Bone marrow (tissue), 2 donors: ENCODE data around the gene TENT4A.

ENCODE experiments used
- DNase-seq, 2 donors: peaks; one replicate each; lab custom pipeline; 2025; lab: John Stamatoyannopoulos, UW

The TENT4A gene

DNA sequence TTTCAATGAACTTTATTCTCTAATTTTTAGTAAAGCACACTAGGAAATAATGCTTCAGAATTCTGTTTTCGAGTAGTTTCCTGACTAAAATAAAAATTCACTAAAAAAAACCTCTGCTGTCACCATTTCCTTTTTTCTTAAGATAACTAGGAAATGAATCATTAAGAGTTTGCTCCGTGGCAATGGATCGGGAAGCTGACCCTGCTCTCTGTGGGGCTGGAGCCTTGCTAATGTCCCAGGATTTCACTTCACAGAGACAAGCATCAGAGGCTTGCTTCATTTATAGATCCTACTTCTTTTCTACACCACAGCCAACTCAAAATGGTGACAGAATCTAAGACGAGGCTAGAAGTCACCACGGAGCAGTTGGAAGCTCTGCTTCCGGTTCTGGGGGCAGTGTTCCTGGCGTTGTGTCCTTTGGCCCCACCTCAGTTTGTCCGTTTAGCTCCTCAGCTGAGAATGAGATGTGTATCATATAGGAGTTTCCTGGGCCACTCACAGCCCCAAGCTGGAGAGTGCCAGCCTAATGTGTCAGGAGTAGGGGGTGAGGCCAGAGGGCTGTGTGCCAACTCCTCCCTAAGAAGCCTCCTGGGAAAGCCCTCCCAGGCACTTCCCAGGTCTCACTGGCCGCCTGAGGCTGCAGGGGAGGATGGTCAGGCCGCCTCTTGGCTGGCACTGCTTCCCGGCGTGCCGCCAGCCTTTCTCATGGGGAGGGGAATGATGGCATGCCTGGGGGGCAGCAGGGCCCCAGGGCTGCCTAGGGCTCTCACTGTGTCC is 19.6 kb downstream of the TENT4A start:
- no peak for DNase-seq

- DNase-seq: no peak
These were observed 20.4 kb downstream of the TENT4A start for GRCh38 chr5:6733411-6734242.

GRCh38 chr5:6734243-6734700 is 21.0 kb downstream of the TENT4A start:
- DNase-seq: no peak

GRCh38 chr5:6734781-6735180 is 21.5 kb downstream of the TENT4A start:
- no peak for DNase-seq

GRCh38 chr5:6736106-6736505 is 22.9 kb downstream of the TENT4A start:
- no peak for DNase-seq

GRCh38 chr5:6736524-6737042 is 23.4 kb downstream of the TENT4A start:
- no peak for DNase-seq

DNA sequence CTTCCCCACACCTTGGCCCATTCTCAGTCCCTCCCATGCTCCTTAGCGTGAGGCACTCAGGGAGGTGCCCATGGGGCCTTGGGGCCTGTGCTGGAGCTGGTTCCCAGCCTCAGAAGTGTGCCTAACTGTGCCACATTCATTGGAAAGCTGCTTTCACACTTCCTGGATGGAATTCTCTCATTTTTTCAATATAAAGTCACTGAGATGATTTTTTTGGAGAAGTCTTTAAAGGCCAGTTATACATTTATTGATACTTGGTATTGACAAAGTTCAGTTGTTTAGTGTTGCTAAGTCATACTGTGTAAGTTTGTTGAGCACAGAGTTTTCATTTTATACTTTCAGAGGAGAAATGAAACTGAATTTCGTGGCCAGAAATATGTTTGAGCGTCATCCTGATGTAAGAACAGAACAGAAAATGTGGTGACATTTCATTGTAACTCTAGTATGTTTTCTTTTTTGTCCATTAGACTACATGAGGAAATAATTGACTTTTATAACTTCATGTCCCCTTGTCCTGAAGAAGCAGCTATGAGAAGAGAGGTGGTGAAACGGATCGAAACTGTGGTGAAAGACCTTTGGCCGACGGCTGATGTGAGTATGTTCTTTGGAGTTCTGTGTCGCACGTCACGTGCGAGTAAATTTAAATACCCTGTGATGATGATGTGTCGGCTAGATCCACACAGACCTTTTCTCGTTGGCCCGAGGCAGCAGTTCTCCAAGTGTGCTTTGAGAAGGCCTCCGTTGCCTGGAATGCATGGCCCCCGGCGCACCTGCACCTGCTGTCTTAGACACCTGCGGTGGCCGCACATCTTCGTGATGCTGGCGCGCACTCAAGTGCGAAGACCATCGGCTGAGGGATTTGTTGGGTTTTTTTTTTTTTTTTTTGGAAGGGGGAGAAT is 24.1 kb downstream of the TENT4A start:
- no peak for DNase-seq

DNA sequence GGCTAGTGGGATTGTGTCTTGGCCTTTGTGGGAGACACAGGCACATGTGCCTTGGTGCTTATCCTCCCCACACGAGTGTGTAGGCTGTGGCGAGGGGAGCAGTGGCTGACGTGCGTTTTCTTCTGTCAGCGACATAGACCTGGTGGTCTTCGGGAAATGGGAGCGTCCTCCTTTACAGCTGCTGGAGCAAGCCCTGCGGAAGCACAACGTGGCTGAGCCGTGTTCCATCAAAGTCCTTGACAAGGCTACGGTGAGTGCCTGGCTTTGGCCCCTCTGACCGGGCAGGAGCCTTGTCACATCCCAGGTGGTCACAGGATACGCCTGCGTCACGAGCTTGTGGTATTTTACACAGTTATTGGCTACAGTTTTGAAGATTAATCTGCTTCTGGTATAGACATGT is 26.4 kb downstream of the TENT4A start:
- DNase-seq: no peak

GRCh38 chr5:6740586-6741150 is 27.4 kb downstream of the TENT4A start:
- DNase-seq: no peak

DNA sequence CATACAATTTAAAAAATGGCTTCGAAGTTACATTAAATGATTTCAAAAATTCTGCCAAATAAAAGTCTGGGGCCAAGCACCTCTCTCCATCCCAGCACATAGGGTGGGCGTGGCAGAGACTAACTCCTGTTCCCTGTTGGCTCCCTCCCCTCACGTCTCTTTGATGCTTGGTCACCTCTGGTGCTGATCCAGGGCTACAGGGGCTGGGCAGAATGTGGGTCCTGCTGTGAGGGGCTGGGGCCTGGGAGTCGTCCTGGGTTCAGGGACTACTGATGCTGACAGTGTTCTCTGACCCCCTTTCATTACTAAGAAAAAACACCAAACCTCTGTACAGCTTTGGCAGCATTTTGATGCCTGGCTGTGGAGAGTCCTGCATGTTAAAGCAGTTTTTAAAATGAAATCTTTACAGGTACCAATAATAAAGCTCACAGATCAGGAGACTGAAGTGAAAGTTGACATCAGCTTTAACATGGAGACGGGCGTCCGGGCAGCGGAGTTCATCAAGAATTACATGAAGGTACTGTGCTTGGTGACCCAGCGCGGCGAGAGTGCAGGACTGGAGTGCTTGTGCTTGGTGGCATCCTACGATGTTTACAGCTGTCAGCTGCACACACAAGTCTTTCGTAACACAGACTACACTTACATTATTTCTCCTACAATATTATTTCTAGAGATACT is 29.0 kb downstream of the TENT4A start:
- DNase-seq: no peak

DNA sequence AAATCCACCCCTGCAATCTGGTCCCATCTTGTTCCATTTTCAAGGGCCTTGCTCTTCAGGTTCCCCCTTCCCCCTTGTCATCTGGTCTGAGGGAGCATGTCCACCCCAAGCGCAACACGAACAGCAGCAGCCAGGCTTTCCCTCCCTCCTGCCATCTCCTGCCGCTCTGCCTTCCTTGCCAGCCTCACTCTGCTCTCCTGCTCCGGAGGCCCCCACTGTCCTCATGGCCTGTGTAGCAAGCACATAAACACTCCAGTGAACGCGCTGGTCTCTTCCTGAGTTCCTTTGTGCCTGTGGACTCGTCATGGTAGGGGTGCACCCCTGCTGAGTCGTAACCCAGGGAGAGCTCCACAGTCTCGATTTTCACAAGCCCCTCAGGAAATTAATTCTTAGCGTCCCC is 29.9 kb downstream of the TENT4A start:
- DNase-seq: no peak

GRCh38 chr5:6744841-6745705 is 31.8 kb downstream of the TENT4A start:
- DNase-seq: no peak

DNA sequence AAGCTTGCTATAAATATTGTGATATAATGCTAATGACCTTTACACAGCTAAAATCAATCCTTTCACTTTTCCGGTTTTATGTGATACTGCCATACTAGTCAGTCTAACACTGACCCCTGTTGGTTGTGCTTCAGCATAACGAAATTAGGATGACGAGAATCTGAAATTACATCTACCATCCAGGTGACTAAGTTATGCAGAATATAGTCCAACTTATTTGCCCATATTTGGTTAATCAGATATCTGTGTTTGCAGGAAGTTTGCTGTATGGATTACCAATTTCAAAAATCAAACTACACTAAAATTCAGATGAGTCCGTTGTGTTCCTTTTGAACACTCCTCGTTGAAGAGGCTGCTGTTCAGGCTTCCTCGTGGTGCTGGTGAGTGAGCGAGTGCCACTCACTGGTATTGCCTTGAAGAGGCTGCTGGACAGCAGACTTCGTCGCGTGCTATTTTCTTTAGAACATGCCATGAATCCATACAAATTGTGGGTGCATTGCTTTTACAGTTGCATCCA is 32.5 kb downstream of the TENT4A start:
- DNase-seq: peak in 1 of 2 donors; percentile 17

- DNase-seq: no peak
These were observed 33.0 kb downstream of the TENT4A start for GRCh38 chr5:6746244-6746643.

GRCh38 chr5:6747103-6747502 is 33.9 kb downstream of the TENT4A start:
- DNase-seq: no peak

DNA sequence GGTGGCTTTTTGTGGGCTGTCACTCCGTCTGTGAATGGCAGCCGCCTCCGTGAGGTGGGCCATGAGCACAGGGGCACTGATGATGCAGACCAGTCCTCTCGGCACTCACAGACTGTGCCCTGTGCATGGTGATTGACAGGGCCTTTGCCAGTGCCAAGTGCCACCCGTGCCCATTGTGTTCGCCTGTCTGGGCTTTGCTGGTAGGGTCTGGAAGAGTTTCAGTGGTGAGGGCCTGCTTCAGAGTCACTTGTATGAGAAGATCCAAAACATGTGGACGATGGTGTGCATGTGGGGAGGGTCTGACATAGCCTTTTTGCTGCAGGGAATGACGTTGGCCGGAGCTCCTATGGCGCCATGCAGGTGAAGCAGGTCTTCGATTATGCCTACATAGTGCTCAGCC is 34.9 kb downstream of the TENT4A start:
- DNase-seq: no peak

DNA sequence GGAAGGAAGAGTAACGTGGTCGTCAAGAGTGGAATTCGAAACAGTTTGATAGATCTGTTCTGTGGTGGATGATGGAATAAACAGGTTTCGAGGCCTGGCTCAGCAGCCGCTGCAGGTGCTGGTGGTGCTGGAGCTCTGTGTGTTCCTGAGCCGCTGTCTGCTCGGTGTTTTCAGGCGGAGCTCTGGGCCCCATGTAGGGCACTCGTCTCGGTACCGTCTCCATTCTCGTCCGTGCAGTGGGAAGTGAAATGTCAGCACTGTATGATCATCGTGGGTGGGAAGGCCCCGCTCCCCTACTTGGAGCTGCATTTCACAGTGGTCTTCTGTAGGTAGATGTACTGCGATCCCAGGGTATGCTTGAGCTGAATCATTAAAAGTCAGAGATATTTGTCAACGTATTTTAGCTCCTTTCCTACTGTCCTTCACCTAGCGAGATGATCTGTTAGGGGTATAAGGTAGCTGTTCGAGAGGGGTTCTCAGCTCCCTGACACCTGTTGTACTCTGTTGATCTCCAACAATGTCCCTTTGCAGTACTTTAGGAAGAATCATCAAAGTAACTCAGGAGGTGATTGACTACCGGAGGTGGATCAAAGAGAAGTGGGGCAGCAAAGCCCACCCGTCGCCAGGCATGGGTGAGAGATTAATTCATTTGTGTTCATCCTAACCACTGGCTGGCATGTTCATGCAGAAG is 35.9 kb downstream of the TENT4A start:
- no peak for DNase-seq

GRCh38 chr5:6750142-6750840 is 37.1 kb downstream of the TENT4A start:
- DNase-seq: no peak
